ENCODE data around the gene CSTPP1. TPM values are rescaled to one million over a fixed set of nuclear protein-coding genes. Genes with fewer than 3 reads are reported as not detected.

Gene CSTPP1
- total RNA-seq, 1 donor from 2014 or later: 29.9 TPM

GRCh38 chr11:47149782-47150181, 213.2 kb downstream of the CSTPP1 start:
- Mint-ChIP-seq H3K36me3 (ENCODE audit: low read depth) (peaks cover 5% of the 10 kb centered on the region), H3K27ac (no peak overlapping the region), H3K4me3 (no peak overlapping the region), H3K27me3 (no peaks in the 10 kb centered on the region), H3K4me1 (peaks cover 29% of the 10 kb centered on the region), H3K9me3 (no peaks in the 10 kb centered on the region)
- DNase-seq (no peak), ATAC-seq (ENCODE audit: low read depth) (no peak)
- ChIA-PET POLR2A (no interaction called here), CTCF (no interaction called here)
- intact Hi-C loops (cut with micrococcal nuclease): no loop called here
- no peak for TF ChIP-seq CTCF (IDR thresholded peaks at IDR 0.05)

GRCh38 chr11:47152126-47152952, 215.8 kb downstream of the CSTPP1 start:
- H3K4me1 Mint-ChIP-seq: peaks cover 38% of the 10 kb centered on the region

GRCh38 chr11:47152953-47153950, 216.7 kb downstream of the CSTPP1 start:
- Mint-ChIP-seq H3K4me3 (peak overlapping the region; percentile 9), H3K9me3 (no peaks in the 10 kb centered on the region), H3K36me3 (ENCODE audit: low read depth) (peaks cover 8% of the 10 kb centered on the region), H3K27me3 (no peaks in the 10 kb centered on the region), H3K27ac (peak overlapping the region; percentile 27), H3K4me1 (peaks cover 38% of the 10 kb centered on the region)
- intact Hi-C loops (cut with micrococcal nuclease): loop anchor here (1.0 kb wide), 1 partner anchor 264 kb away; no protein-coding TSS in a partner anchor
- ChIA-PET POLR2A (interaction anchor here (0.6 kb wide), 1 partner anchor 242 kb away, joined by 5 read pairs; no protein-coding TSS in a partner anchor), CTCF (interaction anchor here (0.5 to 4.0 kb wide), 21 partner anchors 11 to 300 kb away, joined by 3 to 27 read pairs (median 4); partner anchors contain the start of genes ACP2 and CSTPP1)
- ATAC-seq (ENCODE audit: low read depth) (peak; percentile 86), DNase-seq (peak; percentile 46)
- peak; percentile 84 for TF ChIP-seq CTCF (IDR thresholded peaks at IDR 0.05)

More at GRCh38 chr11:47152126-47152952, 215.8 kb downstream of the CSTPP1 start:
- no peaks in the 10 kb centered on the region for H3K27me3 Mint-ChIP-seq
- no peak overlapping the region for H3K27ac Mint-ChIP-seq
- peaks cover 5% of the 10 kb centered on the region for H3K36me3 Mint-ChIP-seq (ENCODE audit: low read depth)
- no peaks in the 10 kb centered on the region for H3K9me3 Mint-ChIP-seq
- POLR2A ChIA-PET: interaction anchor here (0.6 kb wide), 2 partner anchors 242 to 331 kb away, joined by 5 to 6 read pairs; no protein-coding TSS in a partner anchor
- intact Hi-C loops (cut with micrococcal nuclease): no loop called here
- ATAC-seq (ENCODE audit: low read depth) (no peak), DNase-seq (no peak)
- CTCF ChIA-PET: interaction anchor here (0.5 to 4.0 kb wide), 17 partner anchors 11 to 290 kb away, joined by 3 to 27 read pairs (median 5); partner anchors contain the start of gene CSTPP1
- no peak for TF ChIP-seq CTCF (IDR thresholded peaks at IDR 0.05)
- peak overlapping the region; percentile 9 for H3K4me3 Mint-ChIP-seq

DNA sequence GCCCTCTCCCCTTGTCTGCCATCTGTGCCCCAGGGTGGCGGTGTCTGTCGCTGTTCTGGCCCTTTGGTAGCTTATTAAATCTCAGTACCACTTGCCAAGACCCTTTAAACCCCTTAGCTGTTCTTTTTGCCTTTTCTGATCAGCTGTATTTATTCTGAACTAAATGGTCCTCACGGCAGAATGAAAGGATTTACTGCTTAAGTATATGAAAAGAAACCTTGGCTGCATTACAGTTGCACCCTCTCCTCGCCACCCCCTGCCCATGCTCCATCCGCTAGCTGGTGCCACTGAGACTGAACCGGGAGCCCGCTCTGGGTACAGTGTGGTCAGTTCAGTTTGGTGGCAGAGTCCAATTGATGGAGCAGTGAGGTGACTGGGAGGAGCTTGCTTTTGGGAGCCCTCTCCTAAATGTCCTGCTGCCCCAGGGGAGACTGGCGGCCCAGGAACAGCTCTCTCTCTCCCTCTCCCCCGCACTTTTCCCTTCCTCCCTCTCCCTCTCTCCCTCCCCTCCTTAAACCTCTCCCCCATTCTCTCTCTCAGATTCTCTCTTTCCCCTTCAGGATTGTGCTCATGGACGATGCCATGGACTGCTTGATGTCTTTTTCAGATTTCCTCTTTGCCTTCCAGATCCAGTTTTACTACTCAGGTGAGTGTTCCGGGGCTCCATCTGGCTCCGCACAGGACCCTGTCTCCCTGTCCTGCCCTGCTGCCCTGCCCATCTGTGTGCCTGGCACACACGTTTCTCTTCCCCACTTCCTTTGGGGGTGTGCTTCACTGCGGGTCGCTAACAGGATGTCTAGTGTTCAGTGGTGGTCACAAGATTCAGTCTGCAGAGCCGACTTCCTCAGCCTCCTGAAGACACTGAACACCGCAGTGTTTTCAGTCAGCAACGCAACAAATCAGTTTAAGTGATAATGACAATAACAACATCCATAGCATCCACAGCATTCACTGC, 218.3 kb downstream of the CSTPP1 start:
- ChIA-PET CTCF (interaction anchor here (0.9 to 4.0 kb wide), 2 partner anchors 263 to 273 kb away, joined by 3 to 27 read pairs; no protein-coding TSS in a partner anchor), POLR2A (no interaction called here)
- DNase-seq (no peak), ATAC-seq (ENCODE audit: low read depth) (peak; percentile 41)
- H3K27ac Mint-ChIP-seq: peak overlapping the region; percentile 64
- H3K9me3 Mint-ChIP-seq: no peaks in the 10 kb centered on the region
- intact Hi-C loops (cut with micrococcal nuclease): no loop called here
- H3K4me1 Mint-ChIP-seq: peaks cover 38% of the 10 kb centered on the region
- no peak for TF ChIP-seq CTCF (IDR thresholded peaks at IDR 0.05)
- peaks cover 7% of the 10 kb centered on the region for H3K36me3 Mint-ChIP-seq (ENCODE audit: low read depth)
- H3K4me3 Mint-ChIP-seq: peak overlapping the region; percentile 8
- no peaks in the 10 kb centered on the region for H3K27me3 Mint-ChIP-seq
